Bronchial epithelial cell (primary cell): ENCODE data around the gene PPT2. TPM values are rescaled to one million over a fixed set of nuclear protein-coding genes. Genes with fewer than 3 reads are reported as not detected.

ENCODE experiments used
- DNase-seq: peaks from one replicate; pipeline ENCODE4 v3.0.0-alpha.2; 2010; ENCODE audit warnings: low read depth
- FAIRE-seq: peaks from 2 replicates; lab custom pipeline; 2011; peaks lifted over from hg19 to GRCh38; lab: Jason Lieb, UNC
- H3K27me3 ChIP-seq: 2 replicates; pipeline ENCODE4 v1.5.1; 2011; ENCODE audit warnings: low read length; ENCODE audit not compliant: control insufficient read depth, insufficient read depth
- H3K36me3 ChIP-seq: 2 replicates; pipeline ENCODE4 v1.5.1; 2011; ENCODE audit warnings: low read length; ENCODE audit not compliant: control insufficient read depth, insufficient read depth
- H3K4me3 ChIP-seq: 2 replicates; pipeline ENCODE4 v1.5.1; 2011; ENCODE audit warnings: mild to moderate bottlenecking, low read depth, low read length, control low read depth
- total RNA-seq: library from RNA; depleted of rRNA; stranded (reverse); fragments of >200 nt; gene quantifications from 2 replicates; pipeline ENCODE4 v1.2.1, GENCODE V29; 2014
- TF ChIP-seq, protein P1 (sequence below): IDR thresholded peaks from 2 replicates; pipeline ENCODE4 v1.5.1; 2011; ENCODE audit warnings: mild to moderate bottlenecking, moderate library complexity, low read length, control low read depth, inconsistent platforms; ENCODE audit not compliant: insufficient read depth, severe bottlenecking

Gene PPT2
- total RNA-seq, 1 donor from 2014 or later = 5.8 TPM

DNA sequence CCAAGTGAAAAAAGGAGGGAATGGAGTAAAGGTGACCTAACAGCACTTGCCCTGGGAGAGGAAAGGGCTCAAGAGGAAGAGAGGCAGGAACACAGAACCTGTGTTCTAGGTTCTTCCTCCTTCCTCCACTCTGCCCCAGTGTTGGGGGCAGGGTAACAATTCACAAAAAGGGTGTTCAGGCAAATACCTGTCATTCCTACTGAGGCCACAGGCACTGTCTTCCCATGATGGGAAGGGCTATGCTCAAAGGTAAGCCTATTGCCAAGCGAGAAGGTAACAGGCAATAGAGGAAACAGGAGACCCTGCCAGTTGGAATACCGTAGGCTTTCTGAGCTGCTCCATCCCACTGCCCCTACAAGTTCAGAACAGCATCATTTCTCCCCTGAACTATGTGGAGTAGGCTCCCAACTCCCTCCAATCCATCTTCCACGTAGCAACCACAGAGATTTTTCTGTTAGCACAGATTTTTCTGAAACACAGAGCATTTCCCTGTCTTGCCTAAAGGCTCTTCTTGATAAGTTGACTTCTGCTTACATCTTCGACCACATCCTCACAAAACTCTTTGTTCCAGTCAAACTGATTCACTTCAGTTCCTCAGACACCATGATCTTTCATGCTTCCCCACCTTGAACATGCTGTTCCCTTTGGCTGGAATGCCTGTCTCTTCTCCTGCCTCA is 19.2 kb downstream of the PPT2 start:
- TF ChIP-seq, protein P1, sequence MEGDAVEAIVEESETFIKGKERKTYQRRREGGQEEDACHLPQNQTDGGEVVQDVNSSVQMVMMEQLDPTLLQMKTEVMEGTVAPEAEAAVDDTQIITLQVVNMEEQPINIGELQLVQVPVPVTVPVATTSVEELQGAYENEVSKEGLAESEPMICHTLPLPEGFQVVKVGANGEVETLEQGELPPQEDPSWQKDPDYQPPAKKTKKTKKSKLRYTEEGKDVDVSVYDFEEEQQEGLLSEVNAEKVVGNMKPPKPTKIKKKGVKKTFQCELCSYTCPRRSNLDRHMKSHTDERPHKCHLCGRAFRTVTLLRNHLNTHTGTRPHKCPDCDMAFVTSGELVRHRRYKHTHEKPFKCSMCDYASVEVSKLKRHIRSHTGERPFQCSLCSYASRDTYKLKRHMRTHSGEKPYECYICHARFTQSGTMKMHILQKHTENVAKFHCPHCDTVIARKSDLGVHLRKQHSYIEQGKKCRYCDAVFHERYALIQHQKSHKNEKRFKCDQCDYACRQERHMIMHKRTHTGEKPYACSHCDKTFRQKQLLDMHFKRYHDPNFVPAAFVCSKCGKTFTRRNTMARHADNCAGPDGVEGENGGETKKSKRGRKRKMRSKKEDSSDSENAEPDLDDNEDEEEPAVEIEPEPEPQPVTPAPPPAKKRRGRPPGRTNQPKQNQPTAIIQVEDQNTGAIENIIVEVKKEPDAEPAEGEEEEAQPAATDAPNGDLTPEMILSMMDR = no peak
- FAIRE-seq (no peak), DNase-seq (no peak)
- Histone ChIP-seq H3K27me3 (no peaks in the 10 kb centered on the region), H3K36me3 (peaks cover 13% of the 10 kb centered on the region), H3K4me3 (no peak overlapping the region)

DNA sequence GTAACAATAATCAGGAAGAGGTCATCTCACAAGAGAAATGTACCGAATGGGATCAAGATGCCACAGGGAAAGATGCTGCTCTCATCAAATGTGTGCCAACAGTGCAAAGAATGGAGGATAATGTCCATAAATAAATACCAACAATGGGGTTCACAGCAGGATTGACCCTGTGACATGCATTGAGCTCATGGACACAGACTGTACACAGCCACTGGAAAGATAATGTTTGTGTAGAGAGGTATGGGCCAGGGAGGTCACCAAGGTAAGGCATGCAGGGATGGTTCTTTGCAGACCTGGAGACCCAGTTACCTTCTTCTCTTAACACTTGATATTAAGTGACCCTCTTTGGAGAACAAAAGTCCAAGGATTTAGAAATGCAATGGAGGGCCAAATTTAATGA is 20.5 kb downstream of the PPT2 start:
- DNase-seq (no peak), FAIRE-seq (no peak)
- Histone ChIP-seq H3K27me3 (no peaks in the 10 kb centered on the region), H3K36me3 (peaks cover 13% of the 10 kb centered on the region), H3K4me3 (no peak overlapping the region)
- TF ChIP-seq, protein P1 = no peak

GRCh38 chr6:32175322-32175710 is 21.4 kb downstream of the PPT2 start:
- no peaks in the 10 kb centered on the region for H3K27me3 ChIP-seq
- peak overlapping the region; percentile 73 for H3K4me3 ChIP-seq

DNA sequence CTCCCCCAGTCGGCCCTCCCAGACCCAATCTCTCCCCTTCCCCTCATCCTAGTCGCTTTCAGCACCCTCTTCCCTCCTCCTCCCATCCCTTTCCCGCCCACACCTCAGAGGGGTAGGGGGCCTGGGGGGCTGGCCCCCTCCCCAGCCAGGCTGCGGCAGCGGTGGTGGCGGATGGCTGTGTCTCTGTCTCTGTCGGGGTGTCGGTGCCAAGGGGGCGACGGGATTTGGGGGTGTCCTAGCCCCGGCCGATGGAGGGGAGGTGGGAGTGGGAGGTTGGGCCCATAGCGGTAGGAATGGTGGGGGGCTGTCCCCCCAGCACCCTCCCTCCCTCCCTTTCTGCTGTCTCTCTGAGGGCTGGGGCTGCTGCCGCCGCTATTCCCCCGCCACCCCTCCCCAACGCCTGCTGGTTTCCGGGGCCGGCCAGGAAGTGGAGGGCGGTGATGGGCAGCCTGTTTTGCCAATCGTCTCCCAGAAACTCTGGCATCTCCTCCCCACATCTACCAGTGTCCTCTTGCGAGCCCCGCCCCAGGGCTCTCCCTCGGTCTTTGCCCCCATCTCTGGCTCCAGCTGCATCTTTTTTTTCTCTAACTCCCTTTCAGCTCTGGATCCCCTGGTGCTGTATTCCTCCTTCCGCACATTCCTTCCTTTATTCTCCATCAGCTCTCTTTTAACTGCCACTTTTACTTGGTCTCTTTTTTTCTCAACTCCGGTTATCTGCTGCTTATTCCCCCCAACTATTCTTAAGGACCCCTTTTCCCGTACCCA is 22.0 kb downstream of the PPT2 start, which contains the start of gene AGPAT1:
AGPAT1 (minus strand) TSS at position 374 of the 765 bp plus-strand sequence. CDS start 4,588 bp downstream, outside the sequence.
- FAIRE-seq (no peak), DNase-seq (peak; percentile 89)
- Histone ChIP-seq H3K4me3 (peak within 1 kb of the TSS; percentile 73), H3K27me3 (no peaks in the 10 kb centered on the region), H3K36me3 (peaks cover 3% of the 10 kb centered on the region)
- TF ChIP-seq, protein P1 = no peak

More at GRCh38 chr6:32175322-32175710, 21.4 kb downstream of the PPT2 start:
- no peak for DNase-seq
- peaks cover 8% of the 10 kb centered on the region for H3K36me3 ChIP-seq
- FAIRE-seq = no peak
- TF ChIP-seq, protein P1 = no peak

- Histone ChIP-seq H3K36me3 (peaks cover 6% of the 10 kb centered on the region), H3K4me3 (peak overlapping the region; percentile 73), H3K27me3 (no peaks in the 10 kb centered on the region)
- TF ChIP-seq, protein P1 = no peak
- FAIRE-seq (no peak), DNase-seq (peak; percentile 91)
These were observed 22.7 kb downstream of the PPT2 start for GRCh38 chr6:32176476-32177182.
